Stimulated activated CD8-positive, alpha-beta memory T cell treated with anti-CD3 and anti-CD28 coated beads, Interleukin-4, amount 100 ng/mL, for 24 hours (primary cell): Measurements from ENCODE around the gene FBXW10B.
"Not testable (repeated sequence)": the region's sequence is repeated elsewhere in the genome, so short reads cannot be mapped to it uniquely, and the experiment has no call there.

Experiments used
- DNase-seq: peaks from one replicate; pipeline ENCODE4 v3.0.0-alpha.2; 2020; ENCODE audit warnings: low read depth

The FBXW10B gene

GRCh38 chr17:15619331-15620058 lies at the start of gene FBXW10B:
TSS of gene FBXW10B (minus strand) at chr17:15619704. CDS start at chr17:15619512, 192 bp downstream.
- not testable (repeated sequence) for DNase-seq

GRCh38 chr17:15663691-15664090 lies 44.2 kb upstream of the FBXW10B start:
- no peak for DNase-seq

- no peak for DNase-seq
Observed at GRCh38 chr17:15663176-15663575, 43.7 kb upstream of the FBXW10B start.

- DNase-seq: no peak
Observed at GRCh38 chr17:15662681-15663080, 43.2 kb upstream of the FBXW10B start.

- DNase-seq: no peak
Observed at GRCh38 chr17:15660077-15660476, 40.6 kb upstream of the FBXW10B start.

GRCh38 chr17:15659663-15660062 lies 40.2 kb upstream of the FBXW10B start:
- DNase-seq: no peak

- no peak for DNase-seq
Observed at GRCh38 chr17:15659236-15659635, 39.7 kb upstream of the FBXW10B start.

GRCh38 chr17:15658296-15658695 lies 38.8 kb upstream of the FBXW10B start:
- no peak for DNase-seq

- no peak for DNase-seq
Observed at GRCh38 chr17:15657868-15658267, 38.4 kb upstream of the FBXW10B start.

GRCh38 chr17:15654886-15655561 lies 35.5 kb upstream of the FBXW10B start:
- no peak for DNase-seq

- not testable (repeated sequence) for DNase-seq
Observed at GRCh38 chr17:15654401-15654800, 34.9 kb upstream of the FBXW10B start.

- DNase-seq: no peak
Observed at GRCh38 chr17:15652960-15653359, 33.5 kb upstream of the FBXW10B start.

GRCh38 chr17:15651583-15652110 lies 32.1 kb upstream of the FBXW10B start:
- no peak for DNase-seq

- no peak for DNase-seq
Observed at GRCh38 chr17:15650741-15651582, 31.5 kb upstream of the FBXW10B start.

- DNase-seq: no peak
Observed at GRCh38 chr17:15649861-15650421, 30.4 kb upstream of the FBXW10B start.

- no peak for DNase-seq
Observed at GRCh38 chr17:15648386-15648785, 28.9 kb upstream of the FBXW10B start.

GRCh38 chr17:15645942-15646312 lies 26.4 kb upstream of the FBXW10B start:
- DNase-seq: not testable (repeated sequence)

GRCh38 chr17:15645099-15645941 lies 25.8 kb upstream of the FBXW10B start:
- not testable (repeated sequence) for DNase-seq

- not testable (repeated sequence) for DNase-seq
Observed at GRCh38 chr17:15642505-15643251, 23.2 kb upstream of the FBXW10B start.

- not testable (repeated sequence) for DNase-seq
Observed at GRCh38 chr17:15642014-15642413, 22.5 kb upstream of the FBXW10B start.
